GM12878 (cell line): ENCODE results near the gene SPG7. TPM values are rescaled to one million over a fixed set of nuclear protein-coding genes. Genes with fewer than 3 reads are reported as not detected.

Experiments used
- ATAC-seq: fragments of 200-7000 bp; cut with Tn5 transposase; 3 replicates; pipeline ENCODE4 v1.9.1; 2020; ENCODE audit warnings: mild to moderate bottlenecking, moderate library complexity
- BruUV-seq: library from RNA; stranded (reverse); fragments of 400-500 nt; replicated peaks from 2 replicates; lab custom pipeline; 2021; lab: Mats Ljungman, UMichigan
- CTCF ChIA-PET: fragments of 300-600 bp; sonication (Branson Sonifier 250); formaldehyde crosslinking; extraction: SDS; loops from one replicate; lab custom pipeline; 2021; ENCODE audit warnings: inconsistent platforms; lab: Yijun Ruan, JAX
- POLR2A ChIA-PET: fragments of 350-600 bp; formaldehyde crosslinking; extraction: SDS; loops from one replicate; lab custom pipeline; 2021; ENCODE audit warnings: inconsistent platforms; lab: Charles Lee
- RAD21 ChIA-PET: fragments of 300-600 bp; sonication (Branson Sonifier 250); formaldehyde crosslinking; loops from one replicate; lab custom pipeline; 2023; ENCODE audit warnings: antibody characterized with exemption; ENCODE audit not compliant: unreplicated experiment; lab: Charles Lee
- SMC1A ChIA-PET: fragments of 300-600 bp; sonication (Branson Sonifier 250); formaldehyde crosslinking; loops from one replicate; lab custom pipeline; 2023; ENCODE audit not compliant: unreplicated experiment, uncharacterized antibody; lab: Charles Lee
- DNase-seq: peaks from one replicate; pipeline ENCODE4 v3.0.0-alpha.2; 2011; ENCODE audit warnings: low read depth, low spot score
- FAIRE-seq: peaks from 3 replicates; lab custom pipeline; 2011; peaks lifted over from hg19 to GRCh38; lab: Jason Lieb, UNC
- H2AFZ ChIP-seq: 2 replicates; pipeline ENCODE4 v1.6.0; 2011; ENCODE audit warnings: low read depth, low read length, control low read depth; ENCODE audit not compliant: control insufficient read depth
- H3K27ac ChIP-seq: 2 replicates; pipeline ENCODE4 v1.5.1; 2011; ENCODE audit warnings: control low read depth; ENCODE audit not compliant: control insufficient read depth, insufficient read depth
- H3K27me3 ChIP-seq, 2 experiments: replicated peaks in 1 of 2; 2 replicates each; pipeline versions ENCODE4 v1.6.0 to v1.6.1; 2011; ENCODE audit warnings: low read length in 1 of 2; ENCODE audit not compliant: control insufficient read depth in 2 of 2, insufficient read depth in 2 of 2
- H3K36me3 ChIP-seq, 2 experiments: 2 replicates each; pipeline ENCODE4 v1.5.1; 2011; ENCODE audit warnings: low read length in 1 of 2; ENCODE audit not compliant: control insufficient read depth in 2 of 2, insufficient read depth in 2 of 2
- H3K4me1 ChIP-seq: 2 replicates; pipeline ENCODE4 v1.6.1; 2011; ENCODE audit warnings: mild to moderate bottlenecking, low read length, moderate library complexity, mixed read lengths; ENCODE audit not compliant: control insufficient read depth, insufficient read depth
- H3K4me2 ChIP-seq: 2 replicates; pipeline ENCODE4 v1.6.0; 2011; ENCODE audit warnings: control low read depth; ENCODE audit not compliant: control insufficient read depth, insufficient read depth
- H3K4me3 ChIP-seq: fragments of 200-600 bp; sonication (generic); 2 replicates; pipeline ENCODE4 v1.5.1; 2016
- H3K79me2 ChIP-seq: 2 replicates; pipeline ENCODE4 v1.6.0; 2011; ENCODE audit warnings: low read length; ENCODE audit not compliant: control insufficient read depth, insufficient read depth
- H3K9ac ChIP-seq: 2 replicates; pipeline ENCODE4 v1.8.0; 2011; ENCODE audit warnings: low read length, control low read depth, mixed read lengths; ENCODE audit not compliant: control insufficient read depth, insufficient read depth
- H3K9me3 ChIP-seq: replicated peaks from 3 replicates; pipeline ENCODE4 v1.5.1; 2011; ENCODE audit warnings: mild to moderate bottlenecking, low read length; ENCODE audit not compliant: control insufficient read depth, insufficient read depth
- H4K20me1 ChIP-seq: 2 replicates; pipeline ENCODE4 v1.6.0; 2011; ENCODE audit not compliant: control insufficient read depth, insufficient read depth
- BACH1 ChIP-seq: fragments of 450-650 bp; IDR thresholded peaks from 2 replicates; pipeline ENCODE4 v1.6.1; 2017; ENCODE audit warnings: mild to moderate bottlenecking, borderline replicate concordance
- BHLHE40 ChIP-seq, 2 experiments: fragments of 450-650 bp in 1 of 2; IDR thresholded peaks; 2 replicates each; pipeline ENCODE4 v1.6.1; 2011 to 2017; ENCODE audit warnings: low read depth in 2 of 2, borderline replicate concordance in 1 of 2, improper control_type of control experiment in 1 of 2, low read length in 1 of 2, mild to moderate bottlenecking in 1 of 2
- CHD2 ChIP-seq: IDR thresholded peaks from 2 replicates; pipeline ENCODE4 v1.6.1; 2011; ENCODE audit warnings: low read depth, low read length, improper control_type of control experiment, borderline replicate concordance
- E4F1 ChIP-seq: fragments of 450-650 bp; IDR thresholded peaks from 2 replicates; pipeline ENCODE4 v1.6.1; 2018; ENCODE audit warnings: borderline replicate concordance, mild to moderate bottlenecking; ENCODE audit not compliant: partially characterized antibody
- GABPA ChIP-seq: IDR thresholded peaks from 2 replicates; pipeline ENCODE4 v1.6.1; 2014; ENCODE audit warnings: antibody characterized with exemption, low read depth, mild to moderate bottlenecking, inconsistent platforms
- HSF1 ChIP-seq: fragments of 150-350 bp; IDR thresholded peaks from 2 replicates; pipeline ENCODE4 v1.6.1; 2014; ENCODE audit warnings: mild to moderate bottlenecking, low read depth, low read length
- KDM1A ChIP-seq: fragments of 200-600 bp; sonication (generic); IDR thresholded peaks from 2 replicates; pipeline ENCODE4 v1.6.1; 2016; ENCODE audit warnings: borderline replicate concordance
- MYB ChIP-seq: fragments of 150-350 bp; IDR thresholded peaks from 2 replicates; pipeline ENCODE4 v1.6.1; 2014; ENCODE audit warnings: mild to moderate bottlenecking, low read depth, low read length, borderline replicate concordance
- NFYA ChIP-seq: IDR thresholded peaks from 2 replicates; pipeline ENCODE4 v1.6.1; 2011; ENCODE audit warnings: low read depth, mild to moderate bottlenecking, low read length, improper control_type of control experiment, borderline replicate concordance
- NR2C2 ChIP-seq: IDR thresholded peaks from 2 replicates; pipeline ENCODE4 v1.6.1; 2011; ENCODE audit warnings: borderline replicate concordance, low read depth; ENCODE audit not compliant: control insufficient read depth, insufficient read length
- PAX8 ChIP-seq: fragments of 450-650 bp; IDR thresholded peaks from 2 replicates; pipeline ENCODE4 v1.6.1; 2017; ENCODE audit warnings: mild to moderate bottlenecking, moderate library complexity
- RCOR1 ChIP-seq: conservative IDR thresholded peaks from 2 replicates; pipeline ENCODE4 v1.6.1; 2012; ENCODE audit warnings: low read depth, low read length, improper control_type of control experiment
- RELA ChIP-seq: fragments of 450-650 bp; IDR thresholded peaks from 2 replicates; pipeline ENCODE4 v1.8.0; 2014; ENCODE audit warnings: borderline replicate concordance; ENCODE audit not compliant: partially characterized antibody
- SMAD5 ChIP-seq: IDR thresholded peaks from 2 replicates; pipeline ENCODE4 v1.6.1; 2016; ENCODE audit warnings: antibody characterized with exemption, low read depth
- SREBF2 ChIP-seq: IDR thresholded peaks from 2 replicates; pipeline ENCODE4 v1.6.1; 2012; ENCODE audit warnings: mild to moderate bottlenecking, low read length
- TARDBP ChIP-seq: IDR thresholded peaks from 2 replicates; pipeline ENCODE4 v1.6.1; 2016; ENCODE audit warnings: borderline replicate concordance
- ZBTB11 ChIP-seq: fragments of 450-650 bp; formaldehyde crosslinking; IDR thresholded peaks from 2 replicates; pipeline ENCODE4 v1.5.0; 2022; ENCODE audit warnings: mild to moderate bottlenecking, missing genetic modification characterization
- WGBS: methylation state at CpG from one replicate; pipeline ENCODE4 v1.1.6; 2016; ENCODE audit warnings: low lambda C conversion rate; ENCODE audit not compliant: insufficient replicate concordance, insufficient coverage; ENCODE audit errors: missing lambda C conversion rate; 5-methylcytosine and 5-hydroxymethylcytosine counted together
- in situ Hi-C: fragments of 300-500 bp; cut with MboI; formaldehyde crosslinking; loops from 9 replicates; pipeline ENCODE4 v1.14.3; 2018; ENCODE audit warnings: mixed read lengths
- intact Hi-C: fragments of 100-400 bp; cut with micrococcal nuclease; formaldehyde crosslinking; loops from one replicate; pipeline ENCODE4 v1.14.2; 2022; ENCODE audit not compliant: unreplicated experiment
- polyA plus RNA-seq, 11 experiments: library from polyadenylated mRNA; depleted of rRNA in 4 of 11; unstranded in 6 of 11; stranded (reverse) in 5 of 11; fragments of >200 nt; fragmentation: Nextera tagmentation in 4 of 11; fragmentation: Illumina TruSeq in 1 of 11; extraction: Ambion mirVana in 4 of 11; extraction: Trizol in 1 of 11; gene quantifications; 1 replicate in 1 of 11; 2 replicates in 10 of 11; pipeline versions ENCODE4 v1.2.1 to v1.2.3, GENCODE V29; 2011 to 2016; ENCODE audit warnings: inconsistent platforms in 2 of 11, missing spikeins in 2 of 11, low read depth in 1 of 11
- total RNA-seq, 4 experiments: library from RNA; depleted of rRNA in 3 of 4; stranded (reverse); fragments of >200 nt in 3 of 4; fragmentation: Illumina TruSeq in 1 of 4; extraction: Trizol in 1 of 4; gene quantifications; 2 replicates each; pipeline versions ENCODE4 v1.2.1 to v1.2.3, GENCODE V29; 2013 to 2021

The SPG7 gene
- total and polyA plus RNA-seq, 10 of the 15 experiments (the other 5 are each of a cell fraction or from before 2014, with no cell fraction given): 5.9 to 75.9 (median 52.5) TPM

- in situ Hi-C loops (no loop called here), intact Hi-C loops (no loop called here)
- CTCF ChIA-PET: no interaction called here
- Histone ChIP-seq H2AFZ (no peak overlapping the region), H3K9ac (no peak overlapping the region), H3K79me2 (peaks cover 94% of the 10 kb centered on the region), H3K27me3 (no peaks in the 10 kb centered on the region), H3K9me3 (no peaks in the 10 kb centered on the region), H4K20me1 (peaks cover 38% of the 10 kb centered on the region), H3K36me3 (peaks cover 0 to 1% of the 10 kb centered on the region in 2 experiments; a peak in 2 of 4 replicates), H3K4me1 (peaks cover 37% of the 10 kb centered on the region), H3K4me3 (no peak overlapping the region), H3K4me2 (no peak overlapping the region), H3K27ac (no peak overlapping the region)
- TSS peak; percentile 8 for BruUV-seq
- RAD21 ChIA-PET: interaction anchor here (1.1 kb wide), 1 partner anchor 33 kb away, joined by 3 read pairs; the partner anchor contains the start of gene SPG7
- no peak for TF ChIP-seq HSF1
- no peak for TF ChIP-seq CHD2
- no peak for TF ChIP-seq KDM1A
- TF ChIP-seq RELA: no peak
- TF ChIP-seq E4F1: no peak
- no peak for TF ChIP-seq BHLHE40 (IDR thresholded peaks at IDR 0.05; ENCODE audit: borderline replicate concordance in 1 of 2, low read depth in 2 of 2, low read length in 1 of 2)
- no peak for TF ChIP-seq TARDBP
- no peak for TF ChIP-seq NFYA
- no peak for TF ChIP-seq ZBTB11
- TF ChIP-seq MYB: no peak
- no peak for TF ChIP-seq PAX8
- no peak for TF ChIP-seq BACH1
- TF ChIP-seq RCOR1: no peak
- no peak for TF ChIP-seq GABPA
- TF ChIP-seq SREBF2: no peak
- TF ChIP-seq SMAD5: no peak
- TF ChIP-seq NR2C2: no peak
- 97% methylated on average over 5 of the region's 5 CpGs for WGBS
- ATAC-seq (no peak), FAIRE-seq (no peak), DNase-seq (no peak)
- SMC1A ChIA-PET: interaction anchor here (1.4 kb wide), 1 partner anchor 53 kb away, joined by 5 read pairs; no protein-coding TSS in a partner anchor
- POLR2A ChIA-PET: interaction anchor here (1.4 to 1.9 kb wide), 2 partner anchors 10 to 11 kb away, joined by 3 to 5 read pairs; no protein-coding TSS in a partner anchor
Measured at GRCh38 chr16:89475144-89475543, 33.1 kb upstream of the SPG7 start.
